Hepatocyte (in vitro differentiated cells): ENCODE measurements around the gene CLEC2B. TPM values are rescaled to one million over a fixed set of nuclear protein-coding genes. Genes with fewer than 3 reads are reported as not detected.

Experiments used
- DNase-seq: peaks from one replicate; pipeline ENCODE4 v3.0.0-alpha.2; 2016; ENCODE audit warnings: low spot score
- H2AFZ ChIP-seq: fragments of 200-600 bp; sonication (generic); 2 replicates; pipeline ENCODE4 v1.6.0; 2016; ENCODE audit warnings: antibody characterized with exemption, mild to moderate bottlenecking
- H3K27ac ChIP-seq: fragments of 200-600 bp; sonication (generic); 2 replicates; pipeline ENCODE4 v1.5.1; 2016; ENCODE audit warnings: mild to moderate bottlenecking
- H3K27me3 ChIP-seq: fragments of 200-600 bp; sonication (generic); 2 replicates; pipeline ENCODE4 v1.6.1; 2016
- H3K36me3 ChIP-seq: fragments of 200-600 bp; sonication (generic); replicated peaks from 2 replicates; pipeline ENCODE4 v1.5.1; 2016; ENCODE audit warnings: low read depth; ENCODE audit not compliant: insufficient read depth
- H3K4me1 ChIP-seq: fragments of 200-600 bp; sonication (generic); 2 replicates; pipeline ENCODE4 v1.5.1; 2016; ENCODE audit warnings: mild to moderate bottlenecking, moderate library complexity; ENCODE audit not compliant: insufficient read depth
- H3K4me2 ChIP-seq: fragments of 200-600 bp; sonication (generic); 2 replicates; pipeline ENCODE4 v1.6.0; 2016
- H3K4me3 ChIP-seq: fragments of 200-600 bp; sonication (generic); 2 replicates; pipeline ENCODE4 v1.5.1; 2016; ENCODE audit warnings: mild to moderate bottlenecking
- H3K79me2 ChIP-seq: fragments of 200-600 bp; sonication (generic); 2 replicates; pipeline ENCODE4 v1.6.0; 2017; ENCODE audit warnings: mild to moderate bottlenecking
- H3K9me2 ChIP-seq: fragments of 200-600 bp; sonication (generic); replicated peaks from 2 replicates; pipeline ENCODE4 v1.6.0; 2017; ENCODE audit warnings: mild to moderate bottlenecking; ENCODE audit not compliant: insufficient read depth
- H3K9me3 ChIP-seq: fragments of 200-600 bp; sonication (generic); 2 replicates; pipeline ENCODE4 v1.5.1; 2016; ENCODE audit warnings: low read depth, mild to moderate bottlenecking
- H4K20me1 ChIP-seq: fragments of 200-600 bp; sonication (generic); 2 replicates; pipeline ENCODE4 v1.6.0; 2016; ENCODE audit warnings: mild to moderate bottlenecking; ENCODE audit not compliant: insufficient read depth, poor library complexity, severe bottlenecking
- EZH2 ChIP-seq: fragments of 200-600 bp; sonication (generic); IDR thresholded peaks from 2 replicates; pipeline ENCODE4 v1.6.1; 2016; ENCODE audit warnings: antibody characterized with exemption, mild to moderate bottlenecking, borderline replicate concordance
- EZH2phosphoT487 ChIP-seq: fragments of 200-600 bp; sonication (generic); IDR thresholded peaks from one replicate; pipeline ENCODE4 v1.6.1; 2018; ENCODE audit warnings: antibody characterized with exemption, mild to moderate bottlenecking, low read depth, moderate library complexity; ENCODE audit not compliant: unreplicated experiment, severe bottlenecking
- WGBS: methylation state at CpG from one replicate; pipeline ENCODE4 v1.1.6; 2016; ENCODE audit warnings: low lambda C conversion rate; ENCODE audit errors: missing lambda C conversion rate; 5-methylcytosine and 5-hydroxymethylcytosine counted together
- polyA plus RNA-seq: library from polyadenylated mRNA; unstranded; fragments of >200 nt; fragmentation: Nextera tagmentation; extraction: Ambion mirVana; gene quantifications from 2 replicates; pipeline ENCODE4 v1.2.1, GENCODE V29; 2016
- total RNA-seq: library from RNA; depleted of rRNA; stranded (reverse); fragments of >200 nt; gene quantifications from 2 replicates; pipeline ENCODE4 v1.2.3, GENCODE V29; 2014
- TF ChIP-seq, protein P1 (sequence below): fragments of 200-600 bp; sonication (generic); IDR thresholded peaks from 2 replicates; pipeline ENCODE4 v1.5.1; 2016; ENCODE audit warnings: antibody characterized with exemption, mild to moderate bottlenecking; ENCODE audit not compliant: poor library complexity

Gene CLEC2B
- total and polyA plus RNA-seq, 2 experiments from 2014 or later, result 4.9 to 5.7 TPM

DNA sequence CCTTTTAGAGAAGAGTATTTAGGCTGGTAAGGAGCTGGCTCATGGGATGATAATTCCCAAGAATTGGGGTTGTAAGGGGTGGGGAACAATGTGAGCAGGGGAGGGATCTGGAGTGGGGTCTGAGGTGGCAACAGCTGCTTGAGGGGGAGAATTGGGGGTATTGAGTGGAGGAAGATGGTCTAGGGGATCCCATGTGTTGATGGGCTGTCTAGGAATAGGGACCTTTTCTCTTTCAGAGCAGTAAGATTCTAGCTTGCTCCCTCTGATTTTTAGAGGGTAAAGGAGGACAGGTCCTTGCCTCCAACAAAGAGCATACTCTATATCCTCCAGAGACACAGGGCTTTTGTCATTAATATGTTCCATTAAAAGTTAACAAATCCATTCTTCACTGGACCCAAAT is 40.6 kb upstream of the CLEC2B start:
- Histone ChIP-seq H3K9me3 (no peaks in the 10 kb centered on the region), H3K79me2 (peaks cover 2% of the 10 kb centered on the region), H3K4me3 (no peak overlapping the region), H2AFZ (no peak overlapping the region), H3K27me3 (no peaks in the 10 kb centered on the region), H4K20me1 (no peaks in the 10 kb centered on the region), H3K9me2 (no peaks in the 10 kb centered on the region), H3K27ac (peak overlapping the region; percentile 92), H3K4me1 (peaks cover 23% of the 10 kb centered on the region), H3K36me3 (no peaks in the 10 kb centered on the region), H3K4me2 (peak overlapping the region; percentile 41)
- TF ChIP-seq, protein P1, sequence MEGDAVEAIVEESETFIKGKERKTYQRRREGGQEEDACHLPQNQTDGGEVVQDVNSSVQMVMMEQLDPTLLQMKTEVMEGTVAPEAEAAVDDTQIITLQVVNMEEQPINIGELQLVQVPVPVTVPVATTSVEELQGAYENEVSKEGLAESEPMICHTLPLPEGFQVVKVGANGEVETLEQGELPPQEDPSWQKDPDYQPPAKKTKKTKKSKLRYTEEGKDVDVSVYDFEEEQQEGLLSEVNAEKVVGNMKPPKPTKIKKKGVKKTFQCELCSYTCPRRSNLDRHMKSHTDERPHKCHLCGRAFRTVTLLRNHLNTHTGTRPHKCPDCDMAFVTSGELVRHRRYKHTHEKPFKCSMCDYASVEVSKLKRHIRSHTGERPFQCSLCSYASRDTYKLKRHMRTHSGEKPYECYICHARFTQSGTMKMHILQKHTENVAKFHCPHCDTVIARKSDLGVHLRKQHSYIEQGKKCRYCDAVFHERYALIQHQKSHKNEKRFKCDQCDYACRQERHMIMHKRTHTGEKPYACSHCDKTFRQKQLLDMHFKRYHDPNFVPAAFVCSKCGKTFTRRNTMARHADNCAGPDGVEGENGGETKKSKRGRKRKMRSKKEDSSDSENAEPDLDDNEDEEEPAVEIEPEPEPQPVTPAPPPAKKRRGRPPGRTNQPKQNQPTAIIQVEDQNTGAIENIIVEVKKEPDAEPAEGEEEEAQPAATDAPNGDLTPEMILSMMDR, result no peak
- TF ChIP-seq EZH2 (no peak), EZH2phosphoT487 (no peak)
- no peak for DNase-seq

DNA sequence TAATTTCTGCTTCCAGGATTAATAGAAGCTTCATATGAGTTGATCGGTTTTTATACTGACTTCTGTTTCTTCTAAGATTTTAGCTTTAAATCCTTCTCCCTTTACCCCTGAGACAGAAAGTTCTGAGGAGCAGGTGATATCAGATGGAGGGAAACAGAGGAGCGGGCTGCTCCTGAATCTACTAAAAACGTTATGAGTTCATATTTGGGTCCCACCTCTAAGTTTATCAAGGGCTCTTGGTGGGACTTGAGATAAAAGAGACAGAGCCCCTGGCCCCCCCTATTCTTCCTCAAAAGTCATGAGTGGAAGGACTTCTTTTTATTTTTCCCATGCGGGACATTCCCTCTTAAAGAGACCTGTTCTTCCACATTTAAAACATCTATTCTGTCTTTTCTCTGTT is 39.2 kb upstream of the CLEC2B start:
- H3K79me2 ChIP-seq, result peaks cover 2% of the 10 kb centered on the region
- H4K20me1 ChIP-seq, result no peaks in the 10 kb centered on the region
- no peaks in the 10 kb centered on the region for H3K27me3 ChIP-seq
- TF ChIP-seq EZH2phosphoT487, result no peak
- TF ChIP-seq, protein P1, result no peak
- TF ChIP-seq EZH2, result no peak
- H3K36me3 ChIP-seq, result no peaks in the 10 kb centered on the region
- no peaks in the 10 kb centered on the region for H3K9me2 ChIP-seq
- H2AFZ ChIP-seq, result no peak overlapping the region
- no peak for DNase-seq
- H3K27ac ChIP-seq, result no peak overlapping the region
- peak overlapping the region; percentile 41 for H3K4me2 ChIP-seq
- no peaks in the 10 kb centered on the region for H3K9me3 ChIP-seq
- no peak overlapping the region for H3K4me3 ChIP-seq
- H3K4me1 ChIP-seq, result peaks cover 23% of the 10 kb centered on the region
- 97% methylated on average over 4 of the region's 4 CpGs for WGBS

DNA sequence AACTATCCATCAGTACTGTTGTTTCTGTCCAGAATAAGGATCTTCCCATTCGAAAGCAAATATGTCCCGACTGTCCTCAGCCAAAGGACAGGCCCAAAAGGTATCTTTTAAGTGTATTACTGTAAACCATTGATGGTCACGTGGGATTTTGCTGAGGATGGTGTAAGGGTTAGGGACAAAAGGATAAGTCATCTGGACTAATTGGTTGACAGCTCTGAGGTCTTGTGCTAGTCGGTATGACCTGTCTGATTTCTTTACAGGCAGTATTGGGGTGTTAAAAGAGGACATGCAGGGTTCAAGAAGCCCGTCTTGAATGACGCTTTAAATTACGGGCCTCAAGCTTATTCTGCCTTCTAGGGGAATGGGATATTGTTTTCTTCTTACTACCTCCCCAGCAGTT is 38.6 kb upstream of the CLEC2B start:
- no peaks in the 10 kb centered on the region for H3K27me3 ChIP-seq
- 96% methylated on average over 7 of the region's 7 CpGs for WGBS
- H3K4me3 ChIP-seq, result no peak overlapping the region
- no peak overlapping the region for H3K4me2 ChIP-seq
- H3K9me3 ChIP-seq, result no peaks in the 10 kb centered on the region
- H3K79me2 ChIP-seq, result peaks cover 2% of the 10 kb centered on the region
- no peak overlapping the region for H3K27ac ChIP-seq
- TF ChIP-seq EZH2phosphoT487, result no peak
- no peak for TF ChIP-seq EZH2
- TF ChIP-seq, protein P1, result no peak
- no peaks in the 10 kb centered on the region for H3K36me3 ChIP-seq
- H4K20me1 ChIP-seq, result no peaks in the 10 kb centered on the region
- H2AFZ ChIP-seq, result no peak overlapping the region
- peaks cover 27% of the 10 kb centered on the region for H3K4me1 ChIP-seq
- DNase-seq, result no peak
- H3K9me2 ChIP-seq, result no peaks in the 10 kb centered on the region

DNA sequence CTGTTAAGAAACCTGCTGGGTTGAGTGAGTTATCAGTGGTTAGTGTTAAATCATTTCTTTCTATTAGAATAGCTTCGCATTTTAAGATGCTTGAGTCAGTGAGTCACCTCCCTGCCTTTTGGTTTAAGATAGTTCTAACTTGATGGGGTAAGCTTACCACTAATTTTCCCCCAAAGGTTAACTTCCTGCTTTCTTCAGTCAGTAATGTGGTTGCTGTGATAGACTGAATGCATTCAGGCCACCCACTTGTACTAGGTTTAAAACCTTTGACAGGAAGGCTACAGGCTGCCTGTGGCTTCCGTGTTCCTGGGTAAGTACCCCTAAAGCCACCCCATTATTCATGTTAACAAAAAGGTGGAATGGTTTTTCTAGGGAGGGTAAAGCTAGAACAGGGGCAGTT is 37.7 kb upstream of the CLEC2B start:
- WGBS, result 96% methylated on average over 2 of the region's 2 CpGs
- H3K27me3 ChIP-seq, result no peaks in the 10 kb centered on the region
- no peaks in the 10 kb centered on the region for H3K9me3 ChIP-seq

More for the DNA sequence above, 37.7 kb upstream of the CLEC2B start:
- Histone ChIP-seq H3K36me3 (no peaks in the 10 kb centered on the region), H3K79me2 (peaks cover 2% of the 10 kb centered on the region), H2AFZ (no peak overlapping the region), H3K4me1 (peaks cover 30% of the 10 kb centered on the region), H3K9me2 (no peaks in the 10 kb centered on the region), H3K4me2 (no peak overlapping the region), H3K27ac (no peak overlapping the region), H4K20me1 (no peaks in the 10 kb centered on the region), H3K4me3 (no peak overlapping the region)
- DNase-seq, result no peak
- no peak for TF ChIP-seq EZH2phosphoT487
